Amniotic epithelial cell (primary cell): Measurements from ENCODE around the gene DRC1.
A peak's percentile ranks its signal among the peaks of the same experiment; 100 is the strongest.
"Not testable (repeated sequence)": the region's sequence is repeated elsewhere in the genome, so short reads cannot be mapped to it uniquely, and the experiment has no call there.

ENCODE experiments used
- DNase-seq: peaks from one replicate; pipeline ENCODE4 v3.0.0-alpha.2; 2010; ENCODE audit warnings: low read depth

Gene DRC1

GRCh38 chr2:26401739-26402541 is at the start of gene DRC1:
TSS of gene DRC1 (plus strand) at chr2:26401920. CDS start at chr2:26401990, 70 bp downstream.
- DNase-seq, result peak; percentile 65

DNA sequence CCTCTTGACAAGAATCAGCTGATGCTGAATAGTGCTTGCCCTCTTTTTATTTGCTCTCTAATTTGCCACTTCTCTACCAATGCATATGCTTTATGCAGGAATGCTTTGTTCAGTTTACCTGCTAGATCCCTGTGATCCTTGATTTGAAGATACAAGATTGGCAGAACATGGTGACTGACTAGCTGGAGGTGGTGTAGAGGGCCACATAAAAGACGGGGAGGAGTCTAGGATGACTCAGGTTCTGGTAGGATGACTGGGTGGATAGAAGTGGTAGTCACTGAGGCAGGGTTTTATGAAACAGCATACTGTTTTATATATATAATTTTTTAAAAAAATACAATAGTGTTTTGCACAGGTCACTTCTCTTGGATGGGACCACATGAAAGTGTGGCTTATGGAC is 48.8 kb upstream of the DRC1 start:
- DNase-seq, result peak; percentile 45

DNA sequence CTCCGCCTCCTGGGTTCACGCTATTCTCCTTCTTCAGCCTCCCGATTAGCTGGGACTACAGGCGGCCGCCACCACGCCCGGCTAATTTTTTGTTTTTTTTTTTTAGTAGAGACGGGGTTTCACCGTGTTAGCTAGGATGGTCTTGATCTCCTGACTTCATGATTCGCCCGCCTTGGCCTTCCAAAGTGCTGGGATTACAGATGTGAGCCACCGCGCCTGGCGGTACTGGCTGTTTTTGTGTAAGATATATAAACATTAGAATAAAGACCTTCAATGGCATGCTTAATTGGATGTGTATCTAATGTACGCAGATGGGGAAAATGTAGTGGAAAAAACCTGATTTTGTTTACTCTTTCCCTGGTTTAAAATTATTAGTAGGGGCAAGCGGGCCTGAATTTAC is 47.3 kb upstream of the DRC1 start:
- not testable (repeated sequence) for DNase-seq

DNA sequence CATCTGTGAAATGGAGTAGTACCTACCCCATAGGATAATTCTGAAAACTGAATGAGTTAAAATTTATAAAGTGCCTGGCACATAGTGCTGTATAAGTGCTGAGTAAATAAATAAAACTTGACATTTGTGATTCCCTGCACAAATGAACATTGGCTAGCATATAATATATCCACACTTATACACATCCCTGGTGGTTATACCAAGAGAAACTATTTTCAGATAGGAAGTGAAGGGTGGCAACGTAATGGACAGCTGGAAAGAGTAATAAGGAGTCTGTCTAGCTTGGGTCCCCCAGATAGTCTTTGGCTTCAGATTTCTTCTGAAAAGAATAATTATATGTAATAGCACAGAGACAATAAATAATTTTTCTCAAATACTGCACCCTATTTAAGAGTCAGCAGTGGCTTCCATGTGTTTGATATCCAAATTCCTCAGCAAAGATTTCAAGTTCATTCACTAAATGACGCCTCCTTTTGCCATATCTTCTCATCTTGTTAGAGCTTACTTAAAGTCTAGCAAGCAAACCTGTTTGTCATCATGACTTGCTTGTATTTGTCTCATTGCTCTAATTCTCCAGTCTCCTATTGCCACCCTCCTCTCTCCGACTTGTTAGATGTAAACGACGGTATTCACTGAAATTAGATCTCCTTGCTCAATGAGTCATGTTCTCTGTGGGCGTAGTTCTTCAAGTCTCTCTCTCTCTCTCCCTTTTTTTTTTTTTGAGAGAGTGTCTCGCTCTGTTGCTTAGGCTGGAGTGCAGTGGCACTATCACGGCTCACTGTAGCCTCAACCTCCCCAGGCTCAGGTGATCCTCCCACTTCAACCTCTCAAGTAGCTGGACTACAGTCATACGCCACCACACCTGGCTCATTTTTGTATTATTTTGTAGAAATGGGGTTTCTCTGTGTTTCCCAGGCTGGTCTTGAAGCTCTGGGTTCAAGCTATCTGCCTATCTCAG is 46.4 kb upstream of the DRC1 start:
- DNase-seq, result peak; percentile 93

GRCh38 chr2:26356111-26356510 is 45.6 kb upstream of the DRC1 start:
- DNase-seq, result no peak

DNA sequence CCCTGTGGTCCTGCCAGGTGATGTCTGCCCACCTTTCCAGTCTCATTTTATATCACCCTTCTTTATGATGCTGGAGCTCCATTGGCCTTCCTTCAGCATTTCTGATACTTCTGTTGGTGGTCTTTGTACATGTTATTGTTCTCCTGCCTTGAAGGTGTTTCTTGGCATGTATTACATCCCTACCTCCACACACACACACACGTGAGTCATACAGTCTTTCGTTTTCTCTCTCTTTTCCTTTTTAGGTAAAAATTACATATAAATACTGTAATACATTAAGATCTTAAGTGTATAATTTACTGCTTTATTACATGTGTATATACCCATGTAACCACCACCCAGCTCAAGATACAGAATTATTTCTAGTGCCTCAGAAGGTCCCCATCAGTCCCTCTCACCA is 44.9 kb upstream of the DRC1 start:
- DNase-seq, result peak; percentile 20

- no peak for DNase-seq
These were observed 41.7 kb upstream of the DRC1 start for GRCh38 chr2:26359886-26360473.

DNA sequence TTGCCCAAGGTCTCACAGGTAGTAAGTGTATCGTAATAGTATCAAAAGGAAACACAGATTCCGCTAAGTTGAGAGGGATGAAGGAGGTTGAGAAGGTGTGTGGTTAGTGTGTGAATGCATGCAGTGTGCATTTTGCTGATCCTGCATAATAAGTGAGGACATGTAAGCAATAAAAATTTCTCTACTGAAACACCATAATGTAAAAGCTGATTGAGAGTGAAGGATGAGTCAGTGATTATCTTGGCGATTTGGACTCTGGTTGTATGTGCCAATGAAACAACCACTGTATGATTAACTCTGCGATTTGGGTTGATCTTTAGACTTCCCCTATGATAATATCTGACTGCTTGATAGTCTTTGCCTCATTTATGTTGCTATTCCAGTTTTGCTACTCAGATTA is 38.4 kb upstream of the DRC1 start:
- peak; percentile 24 for DNase-seq

GRCh38 chr2:26363958-26364357 is 37.8 kb upstream of the DRC1 start:
- no peak for DNase-seq

DNA sequence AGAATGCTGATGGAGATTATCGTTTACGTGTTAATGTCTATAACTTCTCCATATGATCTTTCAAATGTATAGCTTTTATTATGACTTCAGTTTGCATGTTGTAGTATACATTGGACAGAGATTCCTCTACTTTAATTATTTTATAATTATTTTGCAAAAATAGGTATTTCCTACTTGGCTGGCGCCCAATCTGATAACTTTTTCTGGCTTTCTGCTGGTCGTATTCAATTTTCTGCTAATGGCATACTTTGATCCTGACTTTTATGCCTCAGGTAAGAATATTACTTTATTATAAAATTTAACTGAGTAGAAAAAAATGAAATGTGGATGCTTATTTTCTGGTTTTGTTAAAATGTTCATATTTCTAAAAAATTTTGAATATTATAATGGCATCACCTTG is 37.1 kb upstream of the DRC1 start:
- DNase-seq, result no peak

- no peak for DNase-seq
These were observed 34.8 kb upstream of the DRC1 start for GRCh38 chr2:26366957-26367356.

GRCh38 chr2:26369664-26370063 is 32.1 kb upstream of the DRC1 start:
- not testable (repeated sequence) for DNase-seq

DNA sequence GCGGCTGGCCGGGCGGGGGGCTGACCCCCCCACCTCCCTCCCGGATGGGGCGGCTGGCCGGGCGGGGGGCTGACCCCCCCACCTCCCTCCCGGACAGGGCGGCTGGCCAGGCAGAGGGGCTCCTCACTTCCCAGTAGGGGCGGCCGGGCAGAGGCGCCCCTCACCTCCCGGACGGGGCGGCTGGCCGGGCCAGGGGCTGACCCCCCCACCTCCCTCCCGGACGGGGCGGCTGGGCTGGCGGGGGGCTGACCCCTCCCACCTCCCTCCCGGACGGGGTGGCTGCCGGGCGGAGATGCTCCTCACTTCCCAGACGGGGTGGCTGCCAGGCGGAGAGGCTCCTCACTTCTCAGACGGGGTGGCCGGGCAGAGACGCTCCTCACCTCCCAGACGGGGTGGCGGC is 30.8 kb upstream of the DRC1 start:
- not testable (repeated sequence) for DNase-seq

- no peak for DNase-seq
These were observed 24.9 kb upstream of the DRC1 start for GRCh38 chr2:26376799-26377198.

GRCh38 chr2:26380281-26380680 is 21.4 kb upstream of the DRC1 start:
- no peak for DNase-seq

GRCh38 chr2:26382564-26382963 is 19.2 kb upstream of the DRC1 start:
- DNase-seq, result no peak

- DNase-seq, result no peak
These were observed 17.5 kb upstream of the DRC1 start for GRCh38 chr2:26384183-26384582.

GRCh38 chr2:26384597-26384996 is 17.1 kb upstream of the DRC1 start:
- no peak for DNase-seq

DNA sequence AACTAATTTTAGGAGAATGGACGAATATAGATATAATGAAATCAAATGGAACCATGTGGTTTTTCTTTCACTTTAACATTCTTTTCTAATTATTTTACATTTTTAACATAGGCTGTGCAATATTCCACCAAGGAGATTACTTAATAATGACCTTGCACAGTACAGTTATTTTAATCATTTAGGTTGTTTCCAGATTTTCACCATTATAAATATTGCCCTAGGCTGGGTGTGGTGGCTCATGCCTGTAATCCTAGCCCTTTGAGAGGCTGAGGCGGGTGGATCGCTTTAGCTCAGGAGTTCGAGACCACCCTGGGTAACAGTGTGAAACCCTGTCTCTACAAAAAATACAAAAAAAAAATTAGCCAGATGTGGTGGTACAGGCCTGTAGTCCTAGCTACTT is 14.5 kb upstream of the DRC1 start:
- DNase-seq, result no peak

DNA sequence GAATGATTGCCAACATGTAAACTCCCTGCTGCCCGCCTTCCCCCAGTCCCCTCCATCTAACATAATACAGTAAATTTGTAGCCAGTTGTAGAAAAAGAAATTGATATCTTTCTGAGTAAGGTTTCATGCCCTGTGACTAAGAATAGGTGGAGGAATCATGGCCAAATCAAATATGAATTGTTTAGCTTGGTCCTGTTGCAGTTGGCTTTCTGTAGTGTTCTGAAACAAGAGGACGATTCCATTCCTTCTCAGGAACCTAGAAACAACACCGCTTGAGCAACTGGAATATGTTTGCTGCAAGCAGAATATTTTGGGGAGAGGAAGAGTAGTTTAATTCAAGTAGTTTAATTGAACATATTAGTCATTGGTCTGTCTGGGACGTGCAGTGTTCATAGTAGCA is 7.0 kb upstream of the DRC1 start:
- no peak for DNase-seq

- DNase-seq, result no peak
These were observed 6.3 kb upstream of the DRC1 start for GRCh38 chr2:26395394-26395793.

DNA sequence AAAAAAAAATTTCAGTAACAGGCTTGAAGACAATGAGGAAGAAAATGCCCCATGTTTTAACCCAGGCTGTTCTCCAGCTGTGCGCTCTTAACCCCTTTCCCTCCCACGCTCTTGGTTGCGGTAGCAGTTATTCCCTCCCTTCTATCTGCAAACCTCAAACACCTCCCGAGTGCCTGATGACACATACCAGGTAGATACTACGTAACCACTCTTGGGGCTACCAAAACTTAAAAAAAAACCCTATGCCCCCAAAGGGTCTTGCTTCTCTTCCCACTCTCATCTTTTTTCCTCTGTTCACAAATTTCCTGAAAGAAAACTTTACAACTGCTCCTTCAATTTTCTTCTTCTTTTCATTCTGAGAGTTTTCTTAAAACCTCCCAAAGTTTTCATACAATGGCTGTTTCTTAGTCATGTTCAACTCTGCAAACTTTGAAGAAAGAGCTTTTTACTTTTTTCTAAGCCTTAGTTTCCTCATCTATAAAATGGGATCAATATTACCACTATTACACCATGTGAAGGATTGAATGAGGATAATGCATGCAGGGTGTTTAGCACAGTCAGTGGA is 4.9 kb upstream of the DRC1 start:
- no peak for DNase-seq
